Measurements from ENCODE around the gene PSMD13.
A peak's percentile ranks its signal among the peaks of the same experiment; 100 is the strongest.

Gene PSMD13

DNA sequence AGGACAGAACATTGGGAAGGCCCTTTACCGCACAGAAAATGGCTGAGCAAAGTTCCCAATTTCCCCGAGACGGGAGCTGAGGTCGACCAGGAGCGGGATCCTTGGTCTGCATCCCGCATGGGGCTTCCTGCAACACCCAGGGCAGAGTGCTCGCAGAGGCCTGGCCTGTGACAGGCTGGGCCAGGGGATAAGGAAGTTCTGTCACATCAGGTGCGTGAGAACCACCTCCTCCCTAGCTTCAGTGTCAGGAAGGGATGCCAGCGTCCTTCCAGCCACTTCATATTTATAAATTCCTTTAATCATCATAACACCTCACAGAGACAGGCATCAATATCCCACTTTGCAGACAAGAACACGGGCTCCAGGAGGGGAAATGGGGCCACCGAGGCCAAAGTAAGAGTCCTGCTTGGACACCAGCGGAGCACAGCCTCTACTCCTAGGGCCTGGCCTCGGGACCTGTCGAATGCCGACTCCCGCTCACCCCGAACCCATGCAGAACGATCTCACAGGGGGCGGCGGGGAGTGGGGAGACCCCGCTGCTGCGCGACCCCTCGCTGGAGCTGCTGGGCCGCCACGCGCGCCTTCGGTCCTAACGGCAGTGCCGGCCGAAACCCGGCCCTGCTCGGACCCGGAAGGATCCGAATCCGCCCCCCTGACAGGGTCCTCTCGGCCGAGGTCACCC lies 30.1 kb upstream of the PSMD13 start:
- H3K9ac ChIP-seq (ENCODE audit: low read depth, low read length) = peak overlapping the region; percentile 99
- H3K36me3 ChIP-seq (ENCODE audit: insufficient read depth, low read length) = peaks cover 55% of the 10 kb centered on the region
- H3K27me3 ChIP-seq (ENCODE audit: control insufficient read depth, insufficient read depth, low read length) = no peaks in the 10 kb centered on the region
- peak overlapping the region; percentile 96 for H3K4me3 ChIP-seq (ENCODE audit: low read length)
- peaks cover 36% of the 10 kb centered on the region for H3K4me1 ChIP-seq (ENCODE audit: control insufficient read depth, insufficient read depth, low read length)
- no peaks in the 10 kb centered on the region for H3K9me3 ChIP-seq (replicated peaks; ENCODE audit: low read length)
- H3K4me2 ChIP-seq (ENCODE audit: low read length) = peak overlapping the region; percentile 91

DNA sequence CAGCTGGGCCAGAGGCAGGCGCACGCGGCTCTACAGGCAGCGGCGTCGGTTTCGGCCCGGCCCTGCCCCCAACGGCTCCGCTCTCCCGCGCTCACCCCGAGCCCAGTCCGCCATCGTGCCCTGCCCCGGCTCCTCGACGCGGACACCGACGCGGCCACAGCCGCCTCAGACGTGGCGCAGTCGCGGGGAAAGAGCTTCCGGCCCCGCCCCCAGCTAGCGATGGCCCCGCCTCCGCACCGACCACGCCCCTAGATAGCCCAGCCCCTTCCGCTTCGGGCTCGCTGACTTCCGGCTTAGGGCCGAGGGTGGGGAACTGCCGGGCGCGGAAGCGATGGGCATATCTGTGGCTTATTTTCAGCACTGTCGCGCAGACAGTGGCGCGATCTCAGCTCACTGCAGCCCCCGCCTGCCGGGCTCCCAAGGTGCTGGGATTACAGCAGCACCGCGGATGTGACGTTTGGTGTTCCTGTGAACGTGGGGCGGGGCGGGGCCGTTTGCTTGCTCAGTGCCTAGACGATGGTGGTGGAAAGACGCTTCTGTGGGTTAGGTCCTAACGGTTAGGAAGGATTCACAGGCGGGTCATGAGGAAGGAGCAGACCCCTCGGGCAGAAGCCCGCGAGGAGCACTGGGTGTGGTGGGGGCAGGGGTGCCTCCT lies 29.4 kb upstream of the PSMD13 start, which contains the start of the genes BET1L and RIC8A:
TSS of gene BET1L (minus strand) at position 192 of the 655 bp plus-strand sequence. CDS start at position 114, 78 bp downstream.
TSS of gene RIC8A (plus strand) at position 501 of the 655 bp plus-strand sequence. CDS start 1,147 bp downstream, outside the sequence.
- Histone ChIP-seq H3K4me1 (ENCODE audit: control insufficient read depth, insufficient read depth, low read length) (peaks cover 37% of the 10 kb centered on the region), H3K36me3 (ENCODE audit: insufficient read depth, low read length) (peaks cover 62% of the 10 kb centered on the region), H3K9ac (ENCODE audit: low read depth, low read length) (peak within 1 kb of the TSS; percentile 99), H3K27me3 (ENCODE audit: control insufficient read depth, insufficient read depth, low read length) (no peaks in the 10 kb centered on the region), H3K4me3 (ENCODE audit: low read length) (peak within 1 kb of the TSS; percentile 96), H3K9me3 (replicated peaks; ENCODE audit: low read length) (no peaks in the 10 kb centered on the region), H3K4me2 (ENCODE audit: low read length) (peak within 1 kb of the TSS; percentile 93)

- no peaks in the 10 kb centered on the region for H3K9me3 ChIP-seq (replicated peaks; ENCODE audit: low read length)
- peaks cover 37% of the 10 kb centered on the region for H3K4me1 ChIP-seq (ENCODE audit: control insufficient read depth, insufficient read depth, low read length)
- H3K36me3 ChIP-seq (ENCODE audit: insufficient read depth, low read length) = peaks cover 64% of the 10 kb centered on the region
- no peaks in the 10 kb centered on the region for H3K27me3 ChIP-seq (ENCODE audit: control insufficient read depth, insufficient read depth, low read length)
- peak overlapping the region; percentile 99 for H3K9ac ChIP-seq (ENCODE audit: low read depth, low read length)
- H3K4me2 ChIP-seq (ENCODE audit: low read length) = peak overlapping the region; percentile 93
- peak overlapping the region; percentile 96 for H3K4me3 ChIP-seq (ENCODE audit: low read length)
These were observed 29.0 kb upstream of the PSMD13 start for GRCh38 chr11:207863-208180.

- H3K4me3 ChIP-seq (ENCODE audit: low read length) = peak overlapping the region; percentile 96
- peaks cover 37% of the 10 kb centered on the region for H3K4me1 ChIP-seq (ENCODE audit: control insufficient read depth, insufficient read depth, low read length)
These were observed 28.4 kb upstream of the PSMD13 start for GRCh38 chr11:208181-208916.

GRCh38 chr11:208917-209260 lies 27.9 kb upstream of the PSMD13 start:
- peaks cover 64% of the 10 kb centered on the region for H3K36me3 ChIP-seq (ENCODE audit: insufficient read depth, low read length)
- peak overlapping the region; percentile 96 for H3K4me3 ChIP-seq (ENCODE audit: low read length)
- peak overlapping the region; percentile 99 for H3K9ac ChIP-seq (ENCODE audit: low read depth, low read length)
- H3K4me1 ChIP-seq (ENCODE audit: control insufficient read depth, insufficient read depth, low read length) = peaks cover 37% of the 10 kb centered on the region
- no peaks in the 10 kb centered on the region for H3K9me3 ChIP-seq (replicated peaks; ENCODE audit: low read length)
- no peaks in the 10 kb centered on the region for H3K27me3 ChIP-seq (ENCODE audit: control insufficient read depth, insufficient read depth, low read length)
- H3K4me2 ChIP-seq (ENCODE audit: low read length) = peak overlapping the region; percentile 98

More at GRCh38 chr11:208181-208916, 28.4 kb upstream of the PSMD13 start:
- peak overlapping the region; percentile 93 for H3K4me2 ChIP-seq (ENCODE audit: low read length)
- no peaks in the 10 kb centered on the region for H3K27me3 ChIP-seq (ENCODE audit: control insufficient read depth, insufficient read depth, low read length)
- H3K9ac ChIP-seq (ENCODE audit: low read depth, low read length) = peak overlapping the region; percentile 99
- H3K36me3 ChIP-seq (ENCODE audit: insufficient read depth, low read length) = peaks cover 64% of the 10 kb centered on the region
- no peaks in the 10 kb centered on the region for H3K9me3 ChIP-seq (replicated peaks; ENCODE audit: low read length)

DNA sequence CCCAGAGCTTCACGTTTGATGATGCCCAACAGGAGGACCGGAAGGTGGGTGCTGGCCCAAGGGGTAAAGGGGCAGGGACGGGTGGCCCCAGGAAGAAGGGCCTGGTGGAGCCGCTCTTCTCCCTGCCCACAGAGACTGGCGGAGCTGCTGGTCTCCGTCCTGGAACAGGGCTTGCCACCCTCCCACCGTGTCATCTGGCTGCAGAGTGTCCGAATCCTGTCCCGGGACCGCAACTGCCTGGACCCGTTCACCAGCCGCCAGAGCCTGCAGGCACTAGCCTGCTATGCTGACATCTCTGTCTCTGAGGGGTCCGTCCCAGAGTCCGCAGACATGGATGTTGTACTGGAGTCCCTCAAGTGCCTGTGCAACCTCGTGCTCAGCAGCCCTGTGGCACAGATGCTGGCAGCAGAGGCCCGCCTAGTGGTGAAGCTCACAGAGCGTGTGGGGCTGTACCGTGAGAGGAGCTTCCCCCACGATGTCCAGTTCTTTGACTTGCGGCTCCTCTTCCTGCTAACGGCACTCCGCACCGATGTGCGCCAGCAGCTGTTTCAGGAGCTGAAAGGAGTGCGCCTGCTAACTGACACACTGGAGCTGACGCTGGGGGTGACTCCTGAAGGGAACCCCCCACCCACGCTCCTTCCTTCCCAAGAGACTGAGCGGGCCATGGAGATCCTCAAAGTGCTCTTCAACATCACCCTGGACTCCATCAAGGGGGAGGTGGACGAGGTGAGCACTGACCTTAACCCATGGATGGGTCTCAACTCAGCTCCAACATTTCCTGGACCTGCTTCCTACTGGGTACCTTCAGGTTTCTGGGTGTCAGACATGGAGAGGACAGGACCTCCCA lies 27.3 kb upstream of the PSMD13 start:
- H3K4me1 ChIP-seq (ENCODE audit: control insufficient read depth, insufficient read depth, low read length) = peaks cover 37% of the 10 kb centered on the region
- no peaks in the 10 kb centered on the region for H3K9me3 ChIP-seq (replicated peaks; ENCODE audit: low read length)
- peaks cover 64% of the 10 kb centered on the region for H3K36me3 ChIP-seq (ENCODE audit: insufficient read depth, low read length)
- peak overlapping the region; percentile 96 for H3K4me3 ChIP-seq (ENCODE audit: low read length)
- H3K27me3 ChIP-seq (ENCODE audit: control insufficient read depth, insufficient read depth, low read length) = no peaks in the 10 kb centered on the region
- peak overlapping the region; percentile 99 for H3K9ac ChIP-seq (ENCODE audit: low read depth, low read length)
- H3K4me2 ChIP-seq (ENCODE audit: low read length) = peak overlapping the region; percentile 98

DNA sequence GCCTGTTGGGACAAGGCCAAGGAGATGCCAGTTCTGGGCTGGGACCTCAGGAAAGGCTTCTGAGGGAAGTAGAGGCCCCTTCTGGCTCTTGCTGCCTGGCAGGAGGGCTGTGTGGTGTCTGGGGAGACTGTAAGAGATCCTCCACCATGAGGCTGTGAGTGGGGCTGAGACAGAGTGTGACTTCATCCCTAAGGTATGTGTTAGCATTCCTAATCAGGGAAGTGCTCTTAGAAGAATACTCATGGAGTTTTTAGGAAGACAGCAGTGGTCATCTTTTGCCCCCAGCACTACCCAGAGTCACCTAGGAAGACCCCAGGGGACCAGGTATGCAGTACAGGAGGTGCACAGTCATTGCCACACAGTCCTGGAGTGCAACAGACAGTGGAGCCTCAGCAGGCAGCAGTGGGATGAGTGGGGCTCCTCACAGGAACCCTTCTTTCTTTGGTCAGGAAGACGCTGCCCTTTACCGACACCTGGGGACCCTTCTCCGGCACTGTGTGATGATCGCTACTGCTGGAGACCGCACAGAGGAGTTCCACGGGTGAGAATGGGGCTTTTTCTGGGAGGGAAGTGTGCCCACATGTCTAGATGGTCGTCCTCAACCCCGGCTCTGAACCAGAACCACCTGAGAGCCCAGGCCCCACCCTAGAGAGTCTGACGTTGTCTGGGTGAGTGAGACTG lies 26.5 kb upstream of the PSMD13 start:
- Histone ChIP-seq H3K4me2 (ENCODE audit: low read length) (peak overlapping the region; percentile 98), H3K4me1 (ENCODE audit: control insufficient read depth, insufficient read depth, low read length) (peaks cover 35% of the 10 kb centered on the region), H3K36me3 (ENCODE audit: insufficient read depth, low read length) (peaks cover 64% of the 10 kb centered on the region), H3K4me3 (ENCODE audit: low read length) (peak overlapping the region; percentile 96), H3K9ac (ENCODE audit: low read depth, low read length) (peak overlapping the region; percentile 99), H3K9me3 (replicated peaks; ENCODE audit: low read length) (no peaks in the 10 kb centered on the region), H3K27me3 (ENCODE audit: control insufficient read depth, insufficient read depth, low read length) (no peaks in the 10 kb centered on the region)

DNA sequence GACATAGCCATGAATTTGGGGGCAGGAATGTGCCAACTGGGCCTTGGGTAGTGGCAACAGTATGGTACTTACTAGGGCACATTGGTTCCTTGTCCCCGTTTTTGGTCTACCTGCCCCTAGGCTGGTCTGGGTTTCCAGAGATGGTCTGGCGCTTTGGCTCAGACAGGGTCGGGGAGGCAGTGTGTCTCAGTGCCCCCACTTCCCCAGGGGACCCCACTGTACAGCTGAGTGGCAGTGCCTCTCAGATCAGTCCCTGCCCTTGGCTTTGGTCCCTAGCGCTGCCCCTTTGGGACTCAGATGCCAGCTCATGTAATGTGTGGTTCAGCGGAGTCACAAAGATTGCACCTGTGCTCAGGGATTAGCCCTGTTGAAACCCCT lies 26.0 kb upstream of the PSMD13 start:
- Histone ChIP-seq H3K4me2 (ENCODE audit: low read length) (peak overlapping the region; percentile 98), H3K27me3 (ENCODE audit: control insufficient read depth, insufficient read depth, low read length) (no peaks in the 10 kb centered on the region), H3K9me3 (replicated peaks; ENCODE audit: low read length) (no peaks in the 10 kb centered on the region), H3K4me1 (ENCODE audit: control insufficient read depth, insufficient read depth, low read length) (peaks cover 30% of the 10 kb centered on the region), H3K4me3 (ENCODE audit: low read length) (peak overlapping the region; percentile 96), H3K9ac (ENCODE audit: low read depth, low read length) (peak overlapping the region; percentile 99), H3K36me3 (ENCODE audit: insufficient read depth, low read length) (peaks cover 62% of the 10 kb centered on the region)

DNA sequence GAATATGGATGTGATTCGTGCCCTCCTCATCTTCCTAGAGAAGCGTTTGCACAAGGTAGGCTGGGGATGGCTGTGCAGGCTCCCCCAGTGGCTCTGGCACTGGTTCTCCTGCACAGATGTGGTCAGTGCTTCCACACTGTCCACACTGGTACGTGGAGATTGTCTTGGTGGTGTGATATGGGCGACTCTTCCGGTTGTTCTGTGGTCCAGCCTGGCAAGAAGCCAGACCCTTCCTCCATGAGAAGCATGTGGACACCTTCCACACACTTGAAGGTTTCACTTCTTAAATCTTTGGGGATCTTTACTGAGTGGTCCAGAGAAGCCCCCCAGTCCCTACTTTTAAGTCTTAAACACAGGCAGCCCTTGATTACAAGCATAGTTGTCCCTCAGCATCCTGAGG lies 25.5 kb upstream of the PSMD13 start:
- Histone ChIP-seq H3K27me3 (ENCODE audit: control insufficient read depth, insufficient read depth, low read length) (no peaks in the 10 kb centered on the region), H3K9me3 (replicated peaks; ENCODE audit: low read length) (no peaks in the 10 kb centered on the region), H3K9ac (ENCODE audit: low read depth, low read length) (no peak overlapping the region), H3K4me2 (ENCODE audit: low read length) (peak overlapping the region; percentile 98), H3K4me3 (ENCODE audit: low read length) (peak overlapping the region; percentile 96), H3K4me1 (ENCODE audit: control insufficient read depth, insufficient read depth, low read length) (peaks cover 25% of the 10 kb centered on the region), H3K36me3 (ENCODE audit: insufficient read depth, low read length) (peaks cover 61% of the 10 kb centered on the region)

- H3K4me1 ChIP-seq (ENCODE audit: control insufficient read depth, insufficient read depth, low read length) = peaks cover 23% of the 10 kb centered on the region
- H3K27me3 ChIP-seq (ENCODE audit: control insufficient read depth, insufficient read depth, low read length) = no peaks in the 10 kb centered on the region
- no peaks in the 10 kb centered on the region for H3K9me3 ChIP-seq (replicated peaks; ENCODE audit: low read length)
- H3K4me3 ChIP-seq (ENCODE audit: low read length) = no peak overlapping the region
- H3K9ac ChIP-seq (ENCODE audit: low read depth, low read length) = no peak overlapping the region
- H3K4me2 ChIP-seq (ENCODE audit: low read length) = no peak overlapping the region
- H3K36me3 ChIP-seq (ENCODE audit: insufficient read depth, low read length) = peaks cover 61% of the 10 kb centered on the region
These were observed 25.0 kb upstream of the PSMD13 start for GRCh38 chr11:211741-212140.
